Measurements from ENCODE around the gene SH3PXD2A.

- TF ChIP-seq EZH2 (IDR thresholded peaks at IDR 0.05; ENCODE audit: insufficient read depth, low read length) (no peak), CTCF (IDR thresholded peaks at IDR 0.05; ENCODE audit: insufficient read depth, low read depth, low read length) (no peak)
These were observed 61.9 kb downstream of the SH3PXD2A start for GRCh38 chr10:103793429-103793828.
